ENCODE measurements around the gene PDE4D. TPM values are rescaled to one million over a fixed set of nuclear protein-coding genes. Genes with fewer than 3 reads are reported as not detected.
"Not testable (repeated sequence)": the region's sequence is repeated elsewhere in the genome, so short reads cannot be mapped to it uniquely, and the experiment has no call there.

Gene PDE4D
- total and polyA plus RNA-seq, 2 of the 4 experiments (the other 2 are of a cell fraction): 1.4 to 7.9 TPM

GRCh38 chr5:59665832-59666203 lies 227.7 kb downstream of the PDE4D start:
- not testable (repeated sequence) for H3K27ac ChIP-seq (ENCODE audit: insufficient read depth, low read length); H2BK15ac ChIP-seq (ENCODE audit: low read depth, low read length)
- in situ Hi-C loops (cut with MboI; ENCODE audit: low sequenced_read_pairs): loop anchor here (25.0 kb wide), 1 partner anchor 154 kb away; no protein-coding TSS in a partner anchor

More at GRCh38 chr5:59665832-59666203, 227.7 kb downstream of the PDE4D start:
- DNase-seq; H3K27me3 ChIP-seq (ENCODE audit: control insufficient read depth, insufficient read depth, low read length); intact Hi-C loops (cut with micrococcal nuclease); H2BK5ac ChIP-seq (ENCODE audit: low read depth, low read length, poor library complexity, severe bottlenecking); H4K8ac ChIP-seq (ENCODE audit: low read depth in 2 of 2, low read length in 2 of 2); H3K79me1 ChIP-seq (ENCODE audit: low read depth in 1 of 2, low read length in 2 of 2); H2AK5ac ChIP-seq (ENCODE audit: low read depth, low read length); H3K36me3 ChIP-seq (ENCODE audit: control insufficient read depth, insufficient read depth, low read length); POLR2A ChIA-PET (ENCODE audit: unreplicated experiment); H2BK120ac ChIP-seq (ENCODE audit: low read depth, low read length); BruUV-seq (replicated peaks); H3K9me3 ChIP-seq (ENCODE audit: control insufficient read depth, insufficient read depth, low read length); H3K4me2 ChIP-seq (ENCODE audit: low read depth, low read length); H3K4me1 ChIP-seq (ENCODE audit: control insufficient read depth, insufficient read depth, low read length); dilution Hi-C loops (cut with HindIII; ENCODE audit: low sequenced_read_pairs, unreplicated experiment); H3K9me1 ChIP-seq (ENCODE audit: insufficient read depth, low read length); H4K91ac ChIP-seq (ENCODE audit: insufficient read depth, low read depth, low read length); H3K4me3 ChIP-seq (ENCODE audit: insufficient read depth, low read depth, low read length); H3K4ac ChIP-seq (ENCODE audit: low read depth, low read length); H4K20me1 ChIP-seq (ENCODE audit: insufficient read depth, low read length); H3K56ac ChIP-seq (ENCODE audit: extremely low read depth, insufficient read depth, low read length); H3K23ac ChIP-seq (ENCODE audit: low read depth, low read length); H3K9ac ChIP-seq (ENCODE audit: low read depth, low read length); H2AFZ ChIP-seq (replicated peaks; ENCODE audit: low read length, poor library complexity); H3K18ac ChIP-seq (ENCODE audit: low read depth, low read length); ATAC-seq (ENCODE audit: low read depth); H2BK20ac ChIP-seq (ENCODE audit: low read depth, low read length); H3K14ac ChIP-seq (replicated peaks; ENCODE audit: low read depth, low read length); H4K5ac ChIP-seq (ENCODE audit: low read depth, low read length); H2AK9ac ChIP-seq (replicated peaks; ENCODE audit: low read depth, low read length, poor library complexity): not testable (repeated sequence)
- CTCF ChIA-PET: interaction anchor here (1.4 kb wide), 1 partner anchor 332 kb away, joined by 3 read pairs; no protein-coding TSS in a partner anchor
- whole genome bisulfite sequencing, 2 experiments (ENCODE audit: extremely low coverage in 2 of 2, insufficient read length in 1 of 2): no CpG with 5 or more reads among the region's 7 CpGs

Data from IMR-90 (cell line).